DOHH2 (cell line): ENCODE measurements around the gene CDKN2AIP.
"Not testable (repeated sequence)": the region's sequence is repeated elsewhere in the genome, so short reads cannot be mapped to it uniquely, and the experiment has no call there.

Experiments
- H3F3A ChIP-seq: fragments of 200-600 bp; sonication (generic), shearing (Covaris generic); 2 replicates; pipeline ENCODE4 v1.6.0; 2016; ENCODE audit warnings: antibody characterized with exemption, mild to moderate bottlenecking; ENCODE audit not compliant: control insufficient read depth, insufficient read depth
- H3K27ac ChIP-seq: fragments of 200-600 bp; sonication (generic); 2 replicates; pipeline ENCODE4 v1.5.1; 2014; ENCODE audit warnings: low read depth, mild to moderate bottlenecking, low read length, moderate library complexity
- H3K27me3 ChIP-seq: fragments of 200-600 bp; sonication (generic); 2 replicates; pipeline ENCODE4 v1.6.1; 2014; ENCODE audit warnings: mild to moderate bottlenecking, low read length, mixed read lengths; ENCODE audit not compliant: control insufficient read depth
- H3K36me3 ChIP-seq: fragments of 200-600 bp; sonication (generic); 2 replicates; pipeline ENCODE4 v1.6.1; 2014; ENCODE audit warnings: mild to moderate bottlenecking, low read length, moderate library complexity, mixed read lengths; ENCODE audit not compliant: control insufficient read depth
- H3K4me1 ChIP-seq: fragments of 200-600 bp; sonication (generic); 2 replicates; pipeline ENCODE4 v1.6.1; 2014; ENCODE audit warnings: mild to moderate bottlenecking, low read length, mixed read lengths; ENCODE audit not compliant: control insufficient read depth
- H3K4me2 ChIP-seq: fragments of 200-600 bp; sonication (generic); 2 replicates; pipeline ENCODE4 v1.6.0; 2014; ENCODE audit warnings: mild to moderate bottlenecking, low read length, moderate library complexity
- H3K4me3 ChIP-seq: fragments of 200-600 bp; sonication (generic); 2 replicates; pipeline ENCODE4 v1.5.1; 2014; ENCODE audit warnings: mild to moderate bottlenecking, low read length, mixed read lengths
- H3K79me2 ChIP-seq: fragments of 200-600 bp; sonication (generic); 2 replicates; pipeline ENCODE4 v1.6.1; 2014; ENCODE audit warnings: mild to moderate bottlenecking, low read length, mixed read lengths; ENCODE audit not compliant: control insufficient read depth
- H3K9me2 ChIP-seq: fragments of 200-600 bp; sonication (generic); replicated peaks from 2 replicates; pipeline ENCODE4 v1.6.1; 2014; ENCODE audit warnings: mild to moderate bottlenecking, low read length, mixed read lengths; ENCODE audit not compliant: control insufficient read depth
- H3K9me3 ChIP-seq: fragments of 200-600 bp; sonication (generic); 2 replicates; pipeline ENCODE4 v1.6.1; 2014; ENCODE audit warnings: antibody characterized with exemption, low read length, mixed read lengths; ENCODE audit not compliant: control insufficient read depth, insufficient read depth
- H4K20me1 ChIP-seq: fragments of 200-600 bp; sonication (generic); 2 replicates; pipeline ENCODE4 v1.6.0; 2014; ENCODE audit warnings: low read depth, mild to moderate bottlenecking, antibody characterized with exemption, low read length, moderate library complexity; ENCODE audit not compliant: control insufficient read depth, insufficient read depth
- CTCF ChIP-seq: fragments of 200-600 bp; sonication (generic); IDR thresholded peaks from one replicate; pipeline ENCODE4 v1.5.1; 2014; ENCODE audit warnings: antibody characterized with exemption, mild to moderate bottlenecking, low read depth, low read length; ENCODE audit not compliant: poor library complexity, severe bottlenecking
- EZH2phosphoT487 ChIP-seq: fragments of 200-600 bp; sonication (generic); IDR thresholded peaks from 2 replicates; pipeline ENCODE4 v1.6.1; 2017; ENCODE audit warnings: borderline replicate concordance, mild to moderate bottlenecking, antibody characterized with exemption, low read length, moderate library complexity, mixed read lengths

The CDKN2AIP gene

GRCh38 chr4:183478123-183478522 is 33.7 kb downstream of the CDKN2AIP start:
- Histone ChIP-seq H3K4me3 (no peak overlapping the region), H3K27ac (no peak overlapping the region), H3K4me1 (no peaks in the 10 kb centered on the region), H3K79me2 (no peaks in the 10 kb centered on the region), H4K20me1 (no peaks in the 10 kb centered on the region), H3K27me3 (no peaks in the 10 kb centered on the region), H3K9me2 (no peaks in the 10 kb centered on the region), H3K4me2 (no peak overlapping the region), H3K9me3 (no peaks in the 10 kb centered on the region), H3K36me3 (no peaks in the 10 kb centered on the region), H3F3A (no peaks in the 10 kb centered on the region)
- TF ChIP-seq CTCF (no peak), EZH2phosphoT487 (no peak)

- Histone ChIP-seq H3K4me2 (no peak overlapping the region), H3K36me3 (no peaks in the 10 kb centered on the region), H3K4me1 (no peaks in the 10 kb centered on the region), H3K4me3 (no peak overlapping the region), H3K27ac (no peak overlapping the region), H3K79me2 (no peaks in the 10 kb centered on the region), H4K20me1 (no peaks in the 10 kb centered on the region), H3K27me3 (no peaks in the 10 kb centered on the region), H3K9me3 (no peaks in the 10 kb centered on the region), H3F3A (no peaks in the 10 kb centered on the region), H3K9me2 (no peaks in the 10 kb centered on the region)
- no peak for TF ChIP-seq EZH2phosphoT487
- no peak for TF ChIP-seq CTCF
These were observed 34.5 kb downstream of the CDKN2AIP start for GRCh38 chr4:183478926-183479325.

- not testable (repeated sequence) for H3K4me2 ChIP-seq, H3K36me3 ChIP-seq, H3K9me2 ChIP-seq, H3K4me3 ChIP-seq, H4K20me1 ChIP-seq, H3K27ac ChIP-seq, H3K9me3 ChIP-seq, H3K4me1 ChIP-seq, H3K79me2 ChIP-seq, H3F3A ChIP-seq, H3K27me3 ChIP-seq
These were observed 38.2 kb downstream of the CDKN2AIP start for GRCh38 chr4:183482515-183483095.

- Histone ChIP-seq H3K4me2 (no peak overlapping the region), H3K36me3 (no peaks in the 10 kb centered on the region), H3K9me2 (no peaks in the 10 kb centered on the region), H3F3A (no peaks in the 10 kb centered on the region), H3K9me3 (no peaks in the 10 kb centered on the region), H3K4me3 (no peak overlapping the region), H3K27ac (no peak overlapping the region), H4K20me1 (no peaks in the 10 kb centered on the region), H3K4me1 (no peaks in the 10 kb centered on the region), H3K27me3 (no peaks in the 10 kb centered on the region), H3K79me2 (no peaks in the 10 kb centered on the region)
- TF ChIP-seq EZH2phosphoT487 = no peak
- TF ChIP-seq CTCF = no peak
These were observed 39.6 kb downstream of the CDKN2AIP start for GRCh38 chr4:183483997-183484396.
